WTC11 (cell line): Measurements from ENCODE around the gene HOXA10. TPM values are rescaled to one million over a fixed set of nuclear protein-coding genes. Genes with fewer than 3 reads are reported as not detected.

Source experiments
- ATAC-seq: fragments of 200-7000 bp; cut with Tn5 transposase; 2 replicates; pipeline ENCODE4 v1.10.0; 2021; ENCODE audit warnings: mild to moderate bottlenecking, moderate library complexity
- CTCF ChIA-PET: fragments of 300-600 bp; sonication (Branson Sonifier 250); formaldehyde crosslinking; loops from one replicate; lab custom pipeline; 2021; ENCODE audit warnings: antibody characterized with exemption; lab: Charles Lee
- POLR2A ChIA-PET: fragments of 350-600 bp; sonication (Branson Sonifier 250); formaldehyde crosslinking; loops from one replicate; lab custom pipeline; 2021; ENCODE audit warnings: antibody characterized with exemption; lab: Charles Lee
- DNase-seq: peaks from one replicate; pipeline ENCODE4 v3.0.0; 2021; ENCODE audit warnings: low spot score
- H3K27ac Mint-ChIP-seq: 2 replicates; pipeline ENCODE4 v1.8.0; 2021; ENCODE audit warnings: mixed read lengths
- H3K27me3 Mint-ChIP-seq: 2 replicates; pipeline ENCODE4 v1.8.0; 2021; ENCODE audit warnings: low read depth, mild to moderate bottlenecking, moderate library complexity, mixed read lengths
- H3K36me3 Mint-ChIP-seq: 2 replicates; pipeline ENCODE4 v1.8.0; 2021; ENCODE audit warnings: mixed read lengths
- H3K4me1 Mint-ChIP-seq: 2 replicates; pipeline ENCODE4 v1.8.0; 2022; ENCODE audit warnings: mixed read lengths
- H3K4me3 Mint-ChIP-seq: 2 replicates; pipeline ENCODE4 v1.8.0; 2021; ENCODE audit warnings: mild to moderate bottlenecking, moderate library complexity, mixed read lengths
- H3K9me3 Mint-ChIP-seq: 2 replicates; pipeline ENCODE4 v1.8.0; 2021; ENCODE audit warnings: mixed read lengths
- ELF4 ChIP-seq: sonication (generic); formaldehyde crosslinking; IDR thresholded peaks from 2 replicates; pipeline ENCODE4 v1.8.1; 2022; ENCODE audit warnings: low read depth, mild to moderate bottlenecking, moderate library complexity, missing genetic modification reagents
- IRF2 ChIP-seq: sonication (generic); formaldehyde crosslinking; IDR thresholded peaks from 2 replicates; pipeline ENCODE4 v1.8.0; 2022; ENCODE audit warnings: low read depth, missing genetic modification reagents, borderline replicate concordance
- NFYB ChIP-seq: sonication (generic); formaldehyde crosslinking; conservative IDR thresholded peaks from 2 replicates; pipeline ENCODE4 v1.8.0; 2022; ENCODE audit warnings: low read depth, missing genetic modification reagents
- RORB ChIP-seq: fragments of 250-450 bp; sonication (Bioruptor Pico); IDR thresholded peaks from 2 replicates; pipeline ENCODE4 v1.9.0; 2021; ENCODE audit warnings: mild to moderate bottlenecking
- TEAD4 ChIP-seq: sonication (generic); formaldehyde crosslinking; IDR thresholded peaks from 2 replicates; pipeline ENCODE4 v1.8.0; 2022; ENCODE audit warnings: mild to moderate bottlenecking, missing genetic modification reagents
- ZBTB21 ChIP-seq: sonication (generic); formaldehyde crosslinking; IDR thresholded peaks from 2 replicates; pipeline ENCODE4 v1.8.1; 2023; ENCODE audit warnings: mild to moderate bottlenecking, missing genetic modification reagents, borderline replicate concordance
- ZNF423 ChIP-seq: fragments of 250-450 bp; sonication (Bioruptor Pico); IDR thresholded peaks from 2 replicates; pipeline ENCODE4 v2.1.2; 2022; ENCODE audit warnings: mild to moderate bottlenecking, moderate library complexity
- total RNA-seq: library from RNA; stranded (reverse); gene quantifications from 3 replicates; pipeline ENCODE4 v1.2.3, GENCODE V29; 2021
- TF ChIP-seq, protein P1 (sequence below): sonication (generic); formaldehyde crosslinking; IDR thresholded peaks from 2 replicates; pipeline ENCODE4 v1.8.1; 2023; ENCODE audit warnings: mild to moderate bottlenecking, moderate library complexity, missing genetic modification reagents
- TF ChIP-seq, protein P2 (sequence below): sonication (generic); formaldehyde crosslinking; IDR thresholded peaks from 2 replicates; pipeline ENCODE4 v1.8.1; 2023; ENCODE audit warnings: mild to moderate bottlenecking, missing genetic modification reagents
- TF ChIP-seq, protein P3 (sequence below): fragments of 200-600 bp; IDR thresholded peaks from 2 replicates; pipeline ENCODE4 v1.8.0; 2022; ENCODE audit warnings: antibody characterized with exemption
- TF ChIP-seq, protein P4 (sequence below): fragments of 250-450 bp; sonication (Bioruptor Pico); IDR thresholded peaks from 2 replicates; pipeline ENCODE4 v2.1.2; 2022; ENCODE audit warnings: mild to moderate bottlenecking, moderate library complexity
- TF ChIP-seq, protein P5 (sequence below): sonication (generic); formaldehyde crosslinking; IDR thresholded peaks from 2 replicates; pipeline ENCODE4 v1.8.0; 2022; ENCODE audit warnings: mild to moderate bottlenecking, missing genetic modification reagents
- TF ChIP-seq, protein P6 (sequence below): sonication (generic); formaldehyde crosslinking; IDR thresholded peaks from 2 replicates; pipeline ENCODE4 v1.8.1; 2023; ENCODE audit warnings: mild to moderate bottlenecking, missing genetic modification reagents, moderate library complexity

The HOXA10 gene
- total RNA-seq, 1 experiment from 2014 or later: 0.07 TPM

DNA sequence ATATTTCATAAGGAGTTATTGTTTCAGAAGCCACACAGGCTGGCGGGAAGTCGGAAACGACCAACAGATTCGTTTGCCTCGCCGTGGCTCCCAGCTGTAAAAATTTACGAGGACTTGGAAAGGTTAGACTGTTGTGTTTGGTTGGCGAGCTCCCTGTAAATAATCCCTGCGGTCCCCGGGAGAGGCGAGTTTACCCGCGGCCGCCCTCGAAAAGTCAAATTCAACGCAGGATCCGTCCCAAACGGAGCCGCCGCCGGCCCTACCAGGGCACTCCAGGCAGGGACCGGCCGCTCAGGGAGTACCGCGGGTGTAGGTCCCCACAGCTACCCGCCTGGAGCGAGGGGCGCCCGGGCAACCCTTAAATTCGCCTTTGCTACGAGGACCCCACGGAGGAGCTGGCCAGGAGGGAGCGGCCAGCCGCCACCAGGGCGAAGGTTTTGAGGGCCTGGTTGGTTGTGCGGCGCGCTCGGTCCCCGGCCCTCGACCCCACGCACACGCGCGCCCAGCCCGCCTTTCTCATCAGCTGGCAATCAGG, 8.1 kb downstream of the HOXA10 start (continued):
- TF ChIP-seq, protein P1, sequence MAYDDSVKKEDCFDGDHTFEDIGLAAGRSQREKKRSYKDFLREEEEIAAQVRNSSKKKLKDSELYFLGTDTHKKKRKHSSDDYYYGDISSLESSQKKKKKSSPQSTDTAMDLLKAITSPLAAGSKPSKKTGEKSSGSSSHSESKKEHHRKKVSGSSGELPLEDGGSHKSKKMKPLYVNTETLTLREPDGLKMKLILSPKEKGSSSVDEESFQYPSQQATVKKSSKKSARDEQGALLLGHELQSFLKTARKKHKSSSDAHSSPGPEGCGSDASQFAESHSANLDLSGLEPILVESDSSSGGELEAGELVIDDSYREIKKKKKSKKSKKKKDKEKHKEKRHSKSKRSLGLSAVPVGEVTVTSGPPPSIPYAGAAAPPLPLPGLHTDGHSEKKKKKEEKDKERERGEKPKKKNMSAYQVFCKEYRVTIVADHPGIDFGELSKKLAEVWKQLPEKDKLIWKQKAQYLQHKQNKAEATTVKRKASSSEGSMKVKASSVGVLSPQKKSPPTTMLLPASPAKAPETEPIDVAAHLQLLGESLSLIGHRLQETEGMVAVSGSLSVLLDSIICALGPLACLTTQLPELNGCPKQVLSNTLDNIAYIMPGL (CRISPR knock-in tag): no peak
- TF ChIP-seq NFYB (CRISPR knock-in tag) (no peak), TEAD4 (CRISPR knock-in tag) (no peak), IRF2 (no peak), ELF4 (CRISPR knock-in tag) (no peak), ZNF423 (no peak), ZBTB21 (no peak), RORB (CRISPR knock-in tag) (no peak)
- TF ChIP-seq, protein P2, sequence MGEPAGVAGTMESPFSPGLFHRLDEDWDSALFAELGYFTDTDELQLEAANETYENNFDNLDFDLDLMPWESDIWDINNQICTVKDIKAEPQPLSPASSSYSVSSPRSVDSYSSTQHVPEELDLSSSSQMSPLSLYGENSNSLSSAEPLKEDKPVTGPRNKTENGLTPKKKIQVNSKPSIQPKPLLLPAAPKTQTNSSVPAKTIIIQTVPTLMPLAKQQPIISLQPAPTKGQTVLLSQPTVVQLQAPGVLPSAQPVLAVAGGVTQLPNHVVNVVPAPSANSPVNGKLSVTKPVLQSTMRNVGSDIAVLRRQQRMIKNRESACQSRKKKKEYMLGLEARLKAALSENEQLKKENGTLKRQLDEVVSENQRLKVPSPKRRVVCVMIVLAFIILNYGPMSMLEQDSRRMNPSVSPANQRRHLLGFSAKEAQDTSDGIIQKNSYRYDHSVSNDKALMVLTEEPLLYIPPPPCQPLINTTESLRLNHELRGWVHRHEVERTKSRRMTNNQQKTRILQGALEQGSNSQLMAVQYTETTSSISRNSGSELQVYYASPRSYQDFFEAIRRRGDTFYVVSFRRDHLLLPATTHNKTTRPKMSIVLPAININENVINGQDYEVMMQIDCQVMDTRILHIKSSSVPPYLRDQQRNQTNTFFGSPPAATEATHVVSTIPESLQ (CRISPR knock-in tag): no peak
- TF ChIP-seq, protein P3, sequence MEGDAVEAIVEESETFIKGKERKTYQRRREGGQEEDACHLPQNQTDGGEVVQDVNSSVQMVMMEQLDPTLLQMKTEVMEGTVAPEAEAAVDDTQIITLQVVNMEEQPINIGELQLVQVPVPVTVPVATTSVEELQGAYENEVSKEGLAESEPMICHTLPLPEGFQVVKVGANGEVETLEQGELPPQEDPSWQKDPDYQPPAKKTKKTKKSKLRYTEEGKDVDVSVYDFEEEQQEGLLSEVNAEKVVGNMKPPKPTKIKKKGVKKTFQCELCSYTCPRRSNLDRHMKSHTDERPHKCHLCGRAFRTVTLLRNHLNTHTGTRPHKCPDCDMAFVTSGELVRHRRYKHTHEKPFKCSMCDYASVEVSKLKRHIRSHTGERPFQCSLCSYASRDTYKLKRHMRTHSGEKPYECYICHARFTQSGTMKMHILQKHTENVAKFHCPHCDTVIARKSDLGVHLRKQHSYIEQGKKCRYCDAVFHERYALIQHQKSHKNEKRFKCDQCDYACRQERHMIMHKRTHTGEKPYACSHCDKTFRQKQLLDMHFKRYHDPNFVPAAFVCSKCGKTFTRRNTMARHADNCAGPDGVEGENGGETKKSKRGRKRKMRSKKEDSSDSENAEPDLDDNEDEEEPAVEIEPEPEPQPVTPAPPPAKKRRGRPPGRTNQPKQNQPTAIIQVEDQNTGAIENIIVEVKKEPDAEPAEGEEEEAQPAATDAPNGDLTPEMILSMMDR: no peak
- TF ChIP-seq, protein P4, sequence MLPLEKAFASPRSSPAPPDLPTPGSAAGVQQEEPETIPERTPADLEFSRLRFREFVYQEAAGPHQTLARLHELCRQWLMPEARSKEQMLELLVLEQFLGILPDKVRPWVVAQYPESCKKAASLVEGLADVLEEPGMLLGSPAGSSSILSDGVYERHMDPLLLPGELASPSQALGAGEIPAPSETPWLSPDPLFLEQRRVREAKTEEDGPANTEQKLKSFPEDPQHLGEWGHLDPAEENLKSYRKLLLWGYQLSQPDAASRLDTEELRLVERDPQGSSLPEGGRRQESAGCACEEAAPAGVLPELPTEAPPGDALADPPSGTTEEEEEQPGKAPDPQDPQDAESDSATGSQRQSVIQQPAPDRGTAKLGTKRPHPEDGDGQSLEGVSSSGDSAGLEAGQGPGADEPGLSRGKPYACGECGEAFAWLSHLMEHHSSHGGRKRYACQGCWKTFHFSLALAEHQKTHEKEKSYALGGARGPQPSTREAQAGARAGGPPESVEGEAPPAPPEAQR (CRISPR knock-in tag): no peak

DNA sequence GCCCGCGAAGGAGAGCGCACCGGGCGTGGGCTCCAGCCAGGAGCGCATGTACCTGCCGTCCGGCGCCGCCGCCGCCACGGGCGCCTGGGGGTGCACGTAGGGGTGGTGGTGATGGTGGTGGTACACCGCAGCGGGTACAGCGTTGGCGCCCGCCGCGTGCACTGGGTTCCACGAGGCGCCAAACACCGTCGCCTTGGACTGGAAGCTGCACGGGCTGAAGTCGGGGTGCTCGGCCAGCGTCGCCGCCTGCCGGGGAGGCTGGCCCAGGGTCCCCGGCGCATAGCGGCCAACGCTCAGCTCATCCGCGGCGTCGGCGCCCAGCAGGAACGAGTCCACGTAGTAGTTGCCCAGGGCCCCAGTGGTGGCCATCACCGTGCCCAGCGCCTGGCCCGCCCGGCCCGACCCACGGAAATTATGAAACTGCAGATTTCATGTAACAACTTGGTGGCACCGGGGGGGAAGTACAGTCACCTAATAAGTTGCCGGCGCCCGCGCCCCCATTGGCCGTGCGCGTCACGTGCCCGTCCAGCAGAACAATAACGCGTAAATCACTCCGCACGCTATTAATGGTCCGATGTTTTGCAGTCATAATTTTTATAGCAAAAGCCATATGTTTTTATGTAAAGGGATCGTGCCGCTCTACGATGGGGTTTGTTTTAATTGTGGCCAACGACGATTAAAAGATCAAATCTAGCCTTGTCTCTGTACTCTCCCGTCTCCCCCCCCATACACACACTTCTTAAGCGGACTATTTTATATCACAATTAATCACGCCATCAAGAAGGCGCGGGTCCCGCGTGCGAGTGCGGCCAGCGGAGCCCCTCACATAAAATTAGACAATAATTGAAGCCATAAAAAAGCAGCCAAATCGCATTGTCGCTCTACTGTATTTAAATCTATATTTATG, 8.8 kb downstream of the HOXA10 start, which contains the start of gene HOXA9:
TSS of gene HOXA9 (minus strand) at position 449 of the 907 bp plus-strand sequence. CDS start at position 369, 80 bp downstream.
- Mint-ChIP-seq H3K4me3 (peak within 1 kb of the TSS; percentile 46), H3K27me3 (peaks cover 100% of the 10 kb centered on the region), H3K27ac (no peak within 1 kb of the TSS), H3K9me3 (no peaks in the 10 kb centered on the region), H3K4me1 (peaks cover 16% of the 10 kb centered on the region), H3K36me3 (0 out of 2 replicates have a peak, but pooled peaks cover 2% of the 10 kb centered on the region)
- no peak for TF ChIP-seq ZBTB21
- TF ChIP-seq, protein P5, sequence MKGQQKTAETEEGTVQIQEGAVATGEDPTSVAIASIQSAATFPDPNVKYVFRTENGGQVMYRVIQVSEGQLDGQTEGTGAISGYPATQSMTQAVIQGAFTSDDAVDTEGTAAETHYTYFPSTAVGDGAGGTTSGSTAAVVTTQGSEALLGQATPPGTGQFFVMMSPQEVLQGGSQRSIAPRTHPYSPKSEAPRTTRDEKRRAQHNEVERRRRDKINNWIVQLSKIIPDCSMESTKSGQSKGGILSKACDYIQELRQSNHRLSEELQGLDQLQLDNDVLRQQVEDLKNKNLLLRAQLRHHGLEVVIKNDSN (CRISPR knock-in tag): peak; percentile 88
- TF ChIP-seq NFYB (CRISPR knock-in tag): peak; percentile 18; the same call in 1 of the 2 replicates
- TF ChIP-seq, protein P6, sequence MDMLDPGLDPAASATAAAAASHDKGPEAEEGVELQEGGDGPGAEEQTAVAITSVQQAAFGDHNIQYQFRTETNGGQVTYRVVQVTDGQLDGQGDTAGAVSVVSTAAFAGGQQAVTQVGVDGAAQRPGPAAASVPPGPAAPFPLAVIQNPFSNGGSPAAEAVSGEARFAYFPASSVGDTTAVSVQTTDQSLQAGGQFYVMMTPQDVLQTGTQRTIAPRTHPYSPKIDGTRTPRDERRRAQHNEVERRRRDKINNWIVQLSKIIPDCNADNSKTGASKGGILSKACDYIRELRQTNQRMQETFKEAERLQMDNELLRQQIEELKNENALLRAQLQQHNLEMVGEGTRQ (CRISPR knock-in tag): peak; percentile 84
- DNase-seq (peak; percentile 17), ATAC-seq (no peak)
- ChIA-PET CTCF (interaction anchor here (0.9 to 2.3 kb wide), 5 partner anchors 9 to 22 kb away, joined by 3 to 19 read pairs (median 6); partner anchors contain the start of genes HOXA5 and HOXA7), POLR2A (no interaction called here)
